ENCODE results near the gene DYRK4. TPM values are rescaled to one million over a fixed set of nuclear protein-coding genes. Genes with fewer than 3 reads are reported as not detected.

Gene DYRK4
- total RNA-seq, 4 donors from 2014 or later: 14.8 to 26.4 (median 24.2) TPM

DNA sequence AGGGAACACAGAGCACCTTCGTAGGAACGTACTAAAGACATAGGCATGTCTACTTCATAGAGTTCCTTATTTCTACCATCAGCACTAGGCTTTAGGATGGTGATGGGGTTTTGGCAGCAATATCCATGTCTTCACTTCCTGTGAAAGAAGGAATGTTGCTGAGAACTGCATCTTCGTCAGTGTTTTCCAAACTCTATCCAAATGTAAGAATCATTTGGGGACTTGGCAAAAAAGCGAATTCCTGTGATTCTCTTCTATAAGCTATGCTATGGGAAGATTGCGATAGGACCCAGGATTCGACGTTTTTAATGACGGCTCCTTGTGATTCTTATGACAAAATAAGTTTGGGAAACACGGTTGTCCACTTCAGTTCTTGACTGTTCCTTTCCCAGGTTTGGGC lies 47.1 kb downstream of the DYRK4 start:
- DNase-seq (ENCODE audit: low spot score) (no peak), ATAC-seq (ENCODE audit: low FRiP score) (no peak)
- TF ChIP-seq, protein P1, sequence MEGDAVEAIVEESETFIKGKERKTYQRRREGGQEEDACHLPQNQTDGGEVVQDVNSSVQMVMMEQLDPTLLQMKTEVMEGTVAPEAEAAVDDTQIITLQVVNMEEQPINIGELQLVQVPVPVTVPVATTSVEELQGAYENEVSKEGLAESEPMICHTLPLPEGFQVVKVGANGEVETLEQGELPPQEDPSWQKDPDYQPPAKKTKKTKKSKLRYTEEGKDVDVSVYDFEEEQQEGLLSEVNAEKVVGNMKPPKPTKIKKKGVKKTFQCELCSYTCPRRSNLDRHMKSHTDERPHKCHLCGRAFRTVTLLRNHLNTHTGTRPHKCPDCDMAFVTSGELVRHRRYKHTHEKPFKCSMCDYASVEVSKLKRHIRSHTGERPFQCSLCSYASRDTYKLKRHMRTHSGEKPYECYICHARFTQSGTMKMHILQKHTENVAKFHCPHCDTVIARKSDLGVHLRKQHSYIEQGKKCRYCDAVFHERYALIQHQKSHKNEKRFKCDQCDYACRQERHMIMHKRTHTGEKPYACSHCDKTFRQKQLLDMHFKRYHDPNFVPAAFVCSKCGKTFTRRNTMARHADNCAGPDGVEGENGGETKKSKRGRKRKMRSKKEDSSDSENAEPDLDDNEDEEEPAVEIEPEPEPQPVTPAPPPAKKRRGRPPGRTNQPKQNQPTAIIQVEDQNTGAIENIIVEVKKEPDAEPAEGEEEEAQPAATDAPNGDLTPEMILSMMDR (IDR thresholded peaks at IDR 0.05): no peak

DNA sequence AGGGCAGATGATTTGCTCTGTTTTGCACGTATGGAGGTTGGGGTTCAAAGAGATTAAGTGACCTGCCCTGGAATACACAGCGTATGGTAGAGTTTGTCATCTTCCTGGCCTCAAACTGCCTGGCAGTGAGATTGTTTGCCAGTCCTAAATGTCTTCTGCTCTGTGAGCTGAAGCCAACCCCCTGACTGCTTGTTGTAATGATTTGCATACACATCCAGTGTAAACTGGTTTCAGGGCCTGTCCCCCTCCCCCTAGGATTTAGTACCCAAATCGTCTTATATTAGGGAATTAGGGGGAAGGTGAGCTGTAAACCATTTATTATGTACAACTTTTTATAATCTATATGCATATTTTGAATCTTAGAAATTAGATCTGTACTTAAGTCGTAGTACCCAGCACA lies 48.5 kb downstream of the DYRK4 start:
- TF ChIP-seq, protein P1 (IDR thresholded peaks at IDR 0.05): no peak

DNA sequence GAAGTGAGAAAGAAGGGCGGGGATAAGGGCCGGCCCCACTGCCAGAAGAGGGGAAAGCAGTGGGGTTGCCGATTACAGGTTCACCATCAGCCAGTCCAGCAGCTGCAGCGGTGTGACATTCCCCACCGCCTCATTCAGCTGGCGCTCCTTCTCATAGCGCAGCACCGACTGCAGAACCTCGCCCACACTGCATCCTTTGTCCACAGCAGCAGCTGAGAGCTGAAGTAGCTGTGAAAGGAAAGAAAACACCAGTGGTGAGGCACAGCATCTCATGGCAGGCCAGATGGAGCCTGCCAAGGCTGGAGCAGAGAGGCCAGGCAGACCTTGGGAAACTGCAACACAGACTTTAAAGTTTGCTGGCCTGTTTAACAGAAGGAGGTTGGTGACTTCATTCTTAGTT lies 53.7 kb downstream of the DYRK4 start:
- ATAC-seq (ENCODE audit: low FRiP score): no peak
- no peak for DNase-seq (ENCODE audit: low spot score)
- TF ChIP-seq, protein P1 (IDR thresholded peaks at IDR 0.05): no peak

More for the DNA sequence above, 48.5 kb downstream of the DYRK4 start:
- no peak for DNase-seq (ENCODE audit: low spot score)
- no peak for ATAC-seq (ENCODE audit: low FRiP score)

DNA sequence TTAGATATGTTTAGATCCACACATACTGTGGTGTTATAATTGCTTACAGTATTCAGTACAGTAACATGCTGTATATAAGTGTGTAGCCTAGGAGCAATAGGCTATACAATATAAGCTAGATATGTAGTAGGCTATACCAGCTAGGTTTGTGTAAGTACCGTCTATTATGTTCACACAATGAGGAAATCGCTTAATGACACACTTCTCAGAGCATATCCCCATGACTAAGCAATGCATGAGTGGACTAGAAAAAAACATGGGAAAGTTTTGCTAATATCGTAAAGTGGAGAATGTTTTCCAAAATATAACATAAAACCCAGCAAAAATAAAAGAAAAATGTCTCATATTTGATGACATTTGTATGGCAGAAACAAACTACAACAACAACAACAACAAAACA lies 59.5 kb downstream of the DYRK4 start:
- no peak for DNase-seq (ENCODE audit: low spot score)
- no peak for ATAC-seq (ENCODE audit: low FRiP score)
- TF ChIP-seq, protein P1 (IDR thresholded peaks at IDR 0.05): no peak

DNA sequence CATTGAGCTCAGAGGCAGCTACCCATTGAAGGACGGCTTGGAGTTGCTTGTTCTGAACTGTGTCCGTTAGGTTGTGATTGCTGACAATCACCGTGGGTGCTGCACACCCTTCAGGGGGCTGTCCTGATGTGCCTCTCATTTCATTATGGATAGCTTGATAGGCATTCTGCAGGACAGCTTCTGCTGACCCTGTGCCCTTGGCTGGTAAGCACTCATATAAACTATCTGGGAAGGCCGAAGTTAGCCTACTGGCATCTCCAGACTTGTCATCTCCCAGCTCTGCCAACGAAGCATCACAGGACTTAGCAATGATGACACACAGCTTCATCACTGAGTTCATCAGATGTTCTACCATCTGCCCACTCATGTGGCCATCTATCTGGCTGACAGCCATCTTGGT lies 64.5 kb downstream of the DYRK4 start:
- ATAC-seq (ENCODE audit: low FRiP score) (no peak), DNase-seq (ENCODE audit: low spot score) (no peak)
- TF ChIP-seq, protein P1 (IDR thresholded peaks at IDR 0.05): no peak

DNA sequence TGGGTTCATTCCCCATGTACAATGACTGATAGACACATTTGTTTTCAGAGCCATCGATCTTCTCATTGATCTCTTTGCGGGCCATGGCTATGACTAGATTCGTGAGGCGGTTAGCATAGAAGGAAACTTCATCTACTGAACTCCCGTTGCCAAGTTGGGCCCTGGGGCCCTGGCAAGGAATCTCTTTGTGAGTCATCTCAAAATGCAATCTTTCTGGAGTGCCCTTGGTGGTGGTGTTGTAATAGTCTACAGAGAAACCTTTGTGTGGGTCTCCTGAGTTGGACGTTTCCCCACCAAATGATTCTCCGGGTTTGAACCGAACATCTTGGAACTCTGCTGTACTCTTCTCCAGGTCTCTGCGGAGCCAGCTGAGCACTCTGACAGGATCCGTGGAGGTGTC lies 66.4 kb downstream of the DYRK4 start:
- no peak for ATAC-seq (ENCODE audit: low FRiP score)
- no peak for DNase-seq (ENCODE audit: low spot score)
- TF ChIP-seq, protein P1 (IDR thresholded peaks at IDR 0.05): no peak

DNA sequence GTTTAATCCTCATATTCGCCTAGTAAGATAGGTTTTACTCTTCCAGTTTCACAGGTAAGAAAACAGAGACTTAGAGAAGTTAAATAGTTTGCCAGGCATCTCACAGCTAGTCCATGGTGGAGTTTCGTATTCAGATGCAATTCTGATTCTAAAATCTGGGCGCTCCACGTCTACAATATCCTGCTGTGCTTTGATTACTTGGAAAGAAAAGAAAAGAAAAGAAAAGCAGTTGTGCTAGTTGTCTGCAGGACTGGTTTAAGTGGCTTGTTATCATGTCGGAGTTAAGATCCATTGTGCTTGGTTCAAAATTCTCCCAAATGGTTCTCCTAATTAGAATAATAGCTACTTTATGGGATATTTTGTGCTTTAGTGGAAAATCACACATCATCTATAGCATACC lies 68.3 kb downstream of the DYRK4 start:
- TF ChIP-seq, protein P1 (IDR thresholded peaks at IDR 0.05): no peak
- ATAC-seq (ENCODE audit: low FRiP score) (no peak), DNase-seq (ENCODE audit: low spot score) (no peak)
